NCI-H2196 treated with DMSO at 0.1 percent for 48 hours (cell line): Measurements from ENCODE around the gene TAF13.

Source experiments
- DNase-seq: peaks from one replicate; lab custom pipeline; 2025; ENCODE audit not compliant: unreplicated experiment; lab: John Stamatoyannopoulos, UW

The TAF13 gene, protein sequence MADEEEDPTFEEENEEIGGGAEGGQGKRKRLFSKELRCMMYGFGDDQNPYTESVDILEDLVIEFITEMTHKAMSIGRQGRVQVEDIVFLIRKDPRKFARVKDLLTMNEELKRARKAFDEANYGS

DNA sequence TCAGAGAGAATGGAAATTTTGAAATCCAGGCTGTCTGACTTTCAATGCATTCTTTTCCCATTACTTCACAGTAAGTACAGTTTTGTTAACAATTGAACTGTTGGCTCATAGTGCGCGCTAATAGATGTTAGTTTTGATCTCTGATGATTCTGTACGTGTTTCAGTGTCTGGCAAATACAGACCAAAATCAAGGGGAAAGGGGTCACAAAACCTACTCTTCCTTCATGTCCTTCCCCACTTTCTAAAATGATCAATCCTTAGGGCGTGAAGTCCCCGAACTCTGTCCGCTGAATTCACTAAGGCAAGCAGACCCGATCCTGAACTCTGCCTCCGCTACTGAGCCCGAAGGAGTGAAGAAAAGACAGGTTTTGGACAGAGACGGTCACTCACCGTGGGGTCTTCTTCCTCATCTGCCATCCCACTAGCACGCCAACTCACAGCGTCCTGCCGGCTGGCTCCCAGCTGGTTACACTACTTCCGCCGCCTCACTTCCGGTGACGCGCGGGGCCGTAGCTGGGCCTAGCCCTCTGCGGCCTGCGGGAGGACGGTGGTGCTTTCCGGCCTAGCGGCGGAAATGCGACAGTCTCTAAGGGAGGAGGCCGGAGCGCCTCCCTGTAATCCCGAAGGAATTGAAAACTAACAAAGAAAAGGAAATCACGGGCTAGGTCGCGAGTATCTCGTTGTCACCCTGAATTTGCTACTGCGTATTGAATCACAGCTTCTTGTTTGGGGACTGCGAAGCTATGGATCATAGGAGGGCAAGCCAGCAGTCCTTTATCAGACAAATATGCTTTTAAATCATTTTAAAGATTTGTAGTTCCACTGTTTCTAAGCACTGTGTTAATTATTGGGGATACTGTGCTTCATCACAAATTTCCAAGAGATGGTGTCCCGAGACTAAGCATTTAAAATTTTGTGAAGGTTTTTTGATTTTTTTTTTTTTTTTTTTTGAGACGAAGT lies at the start of gene TAF13:
TAF13 (minus strand) TSS at position 473 of the 960 bp plus-strand sequence; CDS start at position 417, 56 bp downstream.
- peak; percentile 90 for DNase-seq

DNA sequence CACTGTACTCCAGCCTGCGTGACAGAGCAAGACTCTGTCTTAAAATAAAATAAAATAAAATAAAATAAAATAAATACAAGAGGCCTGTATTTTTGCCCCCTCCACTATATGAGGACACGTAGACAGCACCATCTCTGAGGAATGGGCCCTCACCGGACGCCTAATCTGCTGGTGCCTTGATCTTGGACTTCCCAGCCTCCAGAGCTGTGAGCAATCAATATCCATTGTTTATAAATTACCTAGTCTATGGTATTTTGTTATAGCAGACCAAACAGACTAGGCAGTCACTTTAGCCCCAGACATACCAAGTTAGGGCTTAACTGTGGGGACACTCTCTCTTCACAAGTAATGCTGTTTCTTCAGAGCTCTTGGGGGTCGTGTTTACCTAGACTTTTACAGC lies 44.6 kb upstream of the TAF13 start:
- DNase-seq = no peak

DNA sequence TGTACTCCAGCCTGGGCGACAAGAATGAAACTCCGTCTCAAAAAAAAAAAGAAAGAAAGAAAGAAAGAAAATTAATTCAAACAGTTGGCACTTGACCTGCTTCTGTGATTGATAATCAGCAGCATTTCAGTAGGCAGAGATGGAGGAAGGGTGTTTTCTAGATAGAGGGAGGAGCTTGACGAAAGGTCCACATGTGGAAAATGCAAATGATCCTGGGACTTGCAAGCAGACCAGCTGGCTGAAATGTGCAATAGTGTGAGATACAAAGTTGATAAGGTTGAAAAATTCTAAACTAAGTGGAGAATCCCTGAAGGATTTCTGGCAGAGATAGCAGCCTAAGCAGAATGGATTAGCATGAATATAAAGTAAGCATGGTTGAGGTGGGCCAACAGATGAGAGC lies 42.3 kb upstream of the TAF13 start:
- DNase-seq = no peak

DNA sequence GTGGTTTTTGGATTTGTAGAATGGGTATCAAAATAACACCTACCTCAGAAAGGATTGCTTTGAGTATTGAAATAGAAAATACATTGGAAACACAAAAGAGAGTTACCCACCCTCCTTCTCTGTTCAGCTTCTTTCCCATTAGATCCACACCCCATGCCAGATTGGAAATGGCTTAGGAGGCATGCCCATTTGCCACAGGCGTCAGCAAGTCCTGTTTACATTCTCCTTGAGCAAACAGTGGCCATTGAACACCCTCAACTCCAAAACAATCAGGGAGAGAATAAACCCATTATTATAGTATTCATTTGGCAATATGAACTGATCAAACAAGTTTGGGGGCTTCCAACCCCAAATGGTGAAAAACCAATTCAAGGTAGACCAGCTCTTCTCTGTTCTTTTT lies 40.5 kb upstream of the TAF13 start:
- peak; percentile 48 for DNase-seq

DNA sequence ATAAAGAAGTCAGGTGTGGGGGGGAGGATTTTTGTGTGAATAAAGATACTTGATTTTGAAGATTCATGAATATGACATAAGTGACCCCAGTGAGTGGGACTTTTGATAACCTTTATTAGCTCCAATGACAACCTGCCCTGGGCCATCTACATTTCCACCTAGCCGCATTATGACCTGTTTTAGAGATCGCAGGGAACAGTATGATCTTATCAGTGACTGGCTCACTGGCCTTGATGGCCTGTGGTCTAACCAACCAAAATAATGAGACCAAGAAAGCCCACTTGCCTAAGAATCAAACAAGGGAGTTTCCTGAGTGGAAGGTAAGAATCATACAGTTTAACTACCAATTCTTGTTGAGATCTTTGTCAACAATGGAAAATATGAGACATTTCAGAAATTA lies 39.9 kb upstream of the TAF13 start:
- no peak for DNase-seq

DNA sequence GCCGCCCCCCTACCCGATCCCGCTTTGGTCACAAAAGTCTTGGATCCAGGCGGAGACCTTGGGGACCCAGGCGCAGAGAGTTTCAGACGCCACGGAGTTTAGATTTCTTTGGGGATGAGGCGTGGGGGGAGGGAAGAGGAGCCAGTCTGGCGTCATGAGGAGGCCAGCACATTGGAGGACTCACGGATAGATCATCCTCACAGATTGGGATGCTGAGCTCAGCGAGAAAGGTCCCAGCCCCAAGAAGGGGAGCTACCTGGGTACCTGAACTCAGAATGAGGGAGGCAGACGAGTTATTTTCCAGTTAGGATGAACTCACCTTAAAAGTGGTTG lies 38.5 kb upstream of the TAF13 start:
- no peak for DNase-seq

DNA sequence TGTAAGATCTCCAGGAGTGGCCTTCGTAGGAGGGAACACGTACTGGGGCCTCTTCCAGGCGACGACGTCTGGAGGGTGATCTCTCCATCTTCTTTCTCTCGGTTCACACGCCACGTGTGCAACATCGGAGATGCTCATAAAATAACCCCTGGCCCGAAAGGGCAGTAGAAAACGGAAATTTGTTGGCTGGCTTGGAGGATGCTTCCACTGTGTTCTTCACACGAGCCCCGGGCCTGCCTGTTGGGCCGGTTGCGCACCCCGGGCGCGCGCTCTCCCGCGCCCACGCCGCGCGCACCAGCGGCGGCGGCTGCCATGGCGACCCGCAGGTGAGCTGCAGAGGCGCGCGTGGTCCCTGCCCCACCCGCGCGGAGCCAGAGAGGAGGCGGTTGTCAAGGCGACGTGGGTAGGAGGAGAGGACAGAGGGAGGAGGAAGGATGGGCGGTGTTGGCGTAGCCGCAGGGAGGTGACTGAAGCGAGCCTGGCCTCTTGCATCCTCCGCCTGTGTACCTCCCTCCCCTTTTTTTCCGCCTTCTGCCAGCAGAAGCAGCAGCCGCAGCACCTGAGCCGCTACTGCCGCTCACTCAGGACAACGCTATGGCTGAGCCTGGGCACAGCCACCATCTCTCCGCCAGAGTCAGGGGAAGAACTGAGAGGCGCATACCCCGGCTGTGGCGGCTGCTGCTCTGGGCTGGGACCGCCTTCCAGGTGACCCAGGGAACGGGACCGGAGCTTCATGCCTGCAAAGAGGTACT lies 38.0 kb upstream of the TAF13 start, which contains the start of gene ELAPOR1:
ELAPOR1 (plus strand) TSS at position 526 of the 752 bp plus-strand sequence; CDS start at position 595, 69 bp downstream.
- DNase-seq = peak; percentile 87

DNA sequence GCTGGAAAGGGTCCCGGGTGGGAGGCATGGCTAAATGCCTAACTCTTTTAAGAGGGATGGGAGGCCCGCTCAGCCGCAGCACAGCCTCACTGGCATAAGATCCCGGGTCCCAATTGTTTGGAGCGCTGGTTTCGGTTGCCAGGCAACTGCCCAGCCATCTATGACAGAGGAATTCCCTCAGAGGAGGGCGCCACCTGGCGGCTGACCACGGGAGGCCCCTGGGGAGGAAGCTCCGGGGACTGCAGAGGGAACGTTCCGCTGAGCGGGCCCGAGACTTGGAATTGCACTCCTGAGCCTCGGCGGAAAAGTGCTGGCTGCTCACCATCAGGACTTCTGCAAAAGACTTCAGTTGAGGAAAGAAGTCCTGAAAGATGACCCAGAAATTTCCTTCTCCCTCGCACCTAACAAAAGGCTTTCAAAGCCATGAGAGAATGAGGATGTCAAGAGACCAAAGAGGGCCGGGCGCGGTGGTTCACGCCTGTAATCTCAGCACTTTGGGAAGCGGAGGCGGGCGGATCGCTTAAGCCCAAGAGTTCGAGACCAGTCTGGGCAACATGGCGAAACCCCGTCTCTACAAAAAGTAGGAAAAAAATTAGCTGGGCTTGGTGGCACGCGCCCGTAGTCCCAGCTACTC lies 37.0 kb upstream of the TAF13 start:
- peak; percentile 85 for DNase-seq

DNA sequence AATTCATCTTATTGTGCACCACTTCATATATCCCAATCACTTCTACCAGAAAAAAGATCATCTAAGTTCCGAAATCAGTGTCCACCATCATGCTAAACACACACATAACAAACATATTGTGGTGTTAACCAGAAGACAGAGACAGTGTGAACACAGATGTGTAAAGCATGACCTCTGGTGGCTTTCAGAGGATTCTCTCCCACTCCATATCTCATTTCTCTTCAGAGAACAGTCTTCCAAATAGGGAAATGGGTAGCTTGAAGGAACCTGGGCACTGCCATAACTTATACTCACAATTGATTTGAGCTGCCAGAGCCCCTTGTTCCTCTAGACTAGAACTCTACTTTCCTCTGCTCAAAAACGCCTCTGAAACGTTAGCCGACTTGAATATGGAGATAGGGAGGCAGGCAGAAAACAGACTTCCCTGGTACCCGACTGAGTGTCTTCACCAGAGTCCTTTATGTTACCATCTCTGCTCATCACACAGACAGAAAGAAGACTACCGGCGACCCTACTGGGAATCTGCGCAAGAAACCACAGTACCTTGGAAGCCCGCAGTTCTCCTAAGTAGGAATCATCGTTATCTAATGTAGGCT lies 36.4 kb upstream of the TAF13 start:
- DNase-seq = no peak

DNA sequence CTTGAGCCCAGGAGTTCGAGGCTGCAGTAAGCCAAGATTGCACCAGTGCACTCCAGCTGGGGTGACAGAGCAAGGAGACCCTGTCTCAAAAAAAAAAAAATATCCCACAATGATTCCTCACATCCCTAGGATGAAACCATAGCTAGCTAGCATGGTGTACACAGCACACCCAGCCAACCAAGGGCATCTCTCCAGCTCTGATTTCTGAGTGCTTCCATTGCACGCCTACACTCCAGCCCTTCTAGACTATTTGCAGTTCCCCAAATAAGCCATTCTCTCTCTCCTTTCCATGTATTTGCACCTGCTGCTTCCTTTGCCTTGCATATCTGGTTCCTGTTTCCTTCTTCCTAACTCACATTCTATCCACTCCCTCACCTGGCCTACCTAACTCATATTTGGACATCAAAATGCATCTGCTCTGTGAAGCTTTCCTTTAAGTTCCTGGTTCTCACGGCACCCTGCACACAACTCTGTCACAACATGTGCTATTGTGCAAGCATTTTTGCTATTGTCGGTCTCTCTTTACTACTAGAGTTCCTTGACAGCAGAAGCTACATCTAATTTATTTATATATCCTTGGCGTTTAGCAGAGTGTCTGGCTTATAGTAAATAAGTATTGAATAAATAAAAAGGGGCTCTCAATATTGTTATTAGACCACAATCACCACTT lies 35.7 kb upstream of the TAF13 start:
- no peak for DNase-seq

DNA sequence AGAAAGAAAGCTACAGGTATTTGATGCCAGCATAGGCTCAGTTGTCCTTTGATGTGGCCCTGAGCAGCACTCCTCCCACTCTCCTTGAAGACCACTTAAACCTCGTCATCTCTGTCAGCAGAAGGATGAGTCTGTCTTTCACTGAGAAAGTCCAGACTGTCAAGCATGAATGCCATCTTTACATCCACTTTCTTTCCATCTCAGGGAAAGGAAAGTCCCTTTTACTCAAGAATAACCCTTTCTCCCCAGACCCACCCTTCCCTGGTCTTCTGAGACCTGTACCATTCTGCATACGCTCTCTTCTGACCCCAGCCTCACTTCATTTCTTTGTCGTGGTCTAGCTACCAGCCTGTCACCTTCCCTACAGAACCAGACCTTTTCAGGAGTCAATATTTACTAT lies 34.1 kb upstream of the TAF13 start:
- DNase-seq = no peak

DNA sequence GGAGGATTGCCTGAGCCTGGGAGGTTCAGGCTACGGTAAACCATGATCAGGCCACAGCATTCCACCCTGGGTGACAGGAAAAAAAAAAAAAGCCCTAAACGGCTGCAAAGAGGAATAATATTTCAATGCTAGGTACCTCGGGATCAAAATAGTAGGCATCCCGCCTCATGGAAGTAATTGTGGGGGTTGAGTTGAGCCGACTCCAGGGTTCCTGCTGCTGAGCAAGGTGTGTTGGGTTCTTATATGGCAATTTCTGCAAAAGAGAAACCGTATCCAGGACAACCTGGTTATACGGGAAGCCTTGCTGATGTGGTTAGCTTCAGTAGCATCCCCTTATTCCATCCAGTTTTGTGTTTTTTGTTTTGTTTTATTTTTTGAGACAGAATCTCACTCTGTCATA lies 32.0 kb upstream of the TAF13 start:
- no peak for DNase-seq

DNA sequence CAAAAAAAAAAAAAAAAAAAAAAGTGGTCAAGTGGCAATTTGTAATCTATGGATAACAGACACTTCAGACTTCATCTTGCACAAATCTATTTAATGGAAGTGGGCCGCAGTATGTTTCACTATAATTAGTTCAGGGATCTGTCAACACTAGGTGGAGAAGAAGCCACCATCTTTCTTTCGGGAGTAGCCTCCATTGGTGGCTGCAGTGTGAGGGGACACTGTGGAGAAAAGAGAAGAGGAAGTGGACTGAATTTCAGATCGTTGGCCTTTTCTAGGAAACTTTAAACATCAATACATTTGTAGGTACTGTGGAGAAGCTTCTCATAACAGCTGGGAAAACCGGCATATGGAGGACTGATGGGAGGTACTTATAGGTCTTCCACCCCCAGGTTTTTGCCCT lies 30.1 kb upstream of the TAF13 start:
- no peak for DNase-seq

DNA sequence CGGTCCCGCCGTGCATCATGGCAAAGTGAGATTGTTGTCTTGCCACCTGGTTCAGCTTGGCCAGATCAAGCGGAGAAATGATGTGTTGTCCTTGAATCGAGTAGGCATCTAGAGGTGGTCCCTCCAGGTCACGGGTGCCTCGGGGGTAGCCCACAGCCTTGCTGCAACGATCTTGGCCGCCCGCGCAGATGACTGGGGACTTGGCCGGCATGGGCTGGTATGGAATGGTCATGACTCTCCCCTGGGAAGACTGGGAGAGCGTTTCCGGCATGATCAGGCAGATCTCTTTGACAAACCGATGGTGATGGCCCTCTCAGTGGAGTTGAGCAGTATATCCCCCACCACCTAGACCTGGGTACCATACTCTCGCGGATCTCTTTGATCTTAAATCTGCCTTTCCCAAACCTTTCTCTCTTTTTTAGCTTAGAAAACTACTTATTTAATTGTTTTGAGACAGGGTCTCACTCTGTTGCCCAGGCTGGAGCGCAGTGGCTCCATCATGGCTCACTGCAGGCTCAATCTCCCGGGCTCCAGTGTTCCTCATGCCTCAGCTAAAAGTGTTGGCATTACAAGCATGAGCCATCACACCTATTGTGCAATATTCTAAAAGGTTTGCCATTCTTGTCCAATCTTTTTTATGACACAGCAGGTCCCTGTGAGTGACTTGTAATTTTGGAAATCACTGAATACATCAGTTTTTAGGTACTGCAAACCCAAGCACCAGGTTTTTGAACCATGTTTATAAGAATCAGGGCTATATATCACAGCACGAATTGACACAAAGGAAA lies 28.8 kb upstream of the TAF13 start:
- DNase-seq = no peak

DNA sequence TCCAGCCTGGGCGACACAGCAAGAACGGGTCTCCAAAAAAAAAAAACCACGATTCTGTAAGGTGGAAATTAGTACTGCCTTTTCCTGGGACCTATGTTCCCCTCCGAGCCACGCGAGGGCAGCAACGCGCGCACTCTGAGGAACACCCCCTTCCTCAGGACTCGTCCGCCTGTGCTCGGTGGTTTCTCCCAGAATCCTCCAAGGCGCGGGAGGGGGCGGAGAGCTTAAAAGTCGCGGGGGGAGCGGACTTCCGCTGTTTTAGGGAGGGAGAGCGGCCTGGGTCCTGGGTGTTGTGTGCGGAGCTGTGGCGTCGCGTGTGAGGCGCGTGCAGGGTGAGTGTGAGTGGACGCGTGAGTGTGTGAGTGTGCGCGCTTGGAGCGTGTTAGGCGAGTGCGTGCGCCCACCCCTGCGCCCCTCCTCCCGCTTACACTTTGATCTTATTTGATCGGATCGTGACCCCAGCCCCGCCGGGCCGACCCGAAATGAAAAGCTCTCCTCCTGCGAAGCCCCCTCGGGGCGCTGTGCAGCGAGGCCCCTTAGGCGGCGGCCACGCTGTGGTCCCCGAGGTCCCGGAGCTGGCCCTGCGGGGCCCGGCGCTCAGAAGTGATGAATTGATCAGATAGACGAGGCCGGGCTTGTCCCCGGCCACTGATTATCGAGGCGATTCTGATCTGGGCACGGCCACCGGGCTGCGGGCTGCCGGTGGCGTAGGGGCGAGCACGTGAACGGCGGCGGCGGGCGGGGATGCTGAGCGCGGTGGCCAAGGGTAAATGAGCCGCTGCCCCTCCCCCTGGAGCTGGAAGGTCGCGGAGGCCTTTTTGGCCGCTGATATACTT lies 24.4 kb upstream of the TAF13 start:
- DNase-seq = peak; percentile 90

DNA sequence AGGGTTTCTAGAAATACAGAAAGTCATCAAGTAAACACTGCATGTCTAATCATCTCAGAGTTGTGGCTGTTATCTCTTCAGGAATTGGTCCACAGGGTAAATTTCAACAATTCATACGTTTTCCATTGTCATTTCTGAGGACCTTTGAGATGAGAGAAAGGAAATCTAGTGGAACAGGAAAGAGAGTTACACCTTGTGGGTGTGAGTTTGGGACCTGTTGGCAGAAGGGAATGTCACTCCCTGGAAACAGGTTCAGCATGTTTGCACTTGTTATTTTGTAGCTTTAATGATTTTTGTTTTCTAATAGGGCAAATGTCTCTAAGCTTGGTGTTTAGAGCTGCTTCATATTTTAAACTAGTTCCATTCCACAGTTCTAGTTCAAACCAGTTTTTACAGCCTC lies 20.3 kb upstream of the TAF13 start:
- DNase-seq = no peak

DNA sequence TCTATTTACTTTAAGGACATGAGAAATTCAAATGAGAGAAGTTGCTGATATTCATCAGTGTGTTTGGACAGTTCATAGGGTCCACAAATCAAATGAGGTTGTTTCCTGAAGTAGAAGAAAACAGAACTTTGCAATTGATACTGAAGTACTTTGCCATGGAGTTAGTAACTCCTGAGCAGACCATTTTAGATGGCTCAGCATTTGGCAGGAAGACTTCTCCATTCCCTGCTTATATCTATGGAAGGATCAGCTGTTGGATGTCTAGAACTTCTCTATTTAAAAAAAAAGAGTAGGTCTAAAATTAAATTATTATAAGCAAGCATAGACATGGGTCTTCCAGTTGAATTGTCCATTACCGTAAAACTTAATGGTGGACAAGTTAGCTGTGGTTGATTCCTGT lies 19.8 kb upstream of the TAF13 start:
- no peak for DNase-seq

DNA sequence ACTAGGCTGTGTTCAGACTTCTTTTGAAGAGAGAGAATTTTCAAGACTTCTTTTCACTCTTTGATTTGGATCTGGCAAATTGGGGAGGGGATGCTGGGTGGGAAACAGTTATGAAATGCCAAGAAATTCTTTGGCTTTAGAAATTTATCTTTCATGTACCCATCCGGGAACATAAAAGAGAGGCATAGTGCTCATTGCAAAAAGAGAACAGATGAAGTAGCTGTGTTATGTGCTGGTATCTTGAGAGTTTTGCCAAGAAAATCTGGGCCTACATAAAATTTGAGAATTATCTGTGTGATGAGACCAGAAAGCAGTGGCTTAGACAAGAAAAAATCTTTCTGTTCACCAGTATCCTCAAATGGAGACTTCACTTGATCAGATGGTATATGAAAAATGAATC lies 19.1 kb upstream of the TAF13 start:
- no peak for DNase-seq

DNA sequence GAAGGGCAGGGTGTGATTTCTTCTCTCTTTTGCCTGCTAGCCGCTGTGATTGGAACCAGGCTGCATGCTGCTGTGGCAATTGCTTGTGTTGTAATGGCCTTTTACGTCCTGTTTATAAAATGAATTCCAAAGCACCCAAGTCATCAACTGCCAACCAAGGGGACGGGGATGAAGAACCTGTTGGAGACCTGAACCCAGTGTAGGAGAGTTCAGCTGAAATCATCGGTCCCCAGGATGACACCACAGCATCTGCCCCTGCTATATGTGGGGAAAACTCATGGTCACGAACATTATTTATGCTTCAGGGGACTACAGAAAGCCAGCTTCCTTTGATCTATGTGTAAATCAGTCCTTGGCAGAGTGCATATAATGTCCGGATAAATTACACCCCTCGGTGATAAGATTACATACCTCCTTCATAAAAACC lies 18.6 kb upstream of the TAF13 start:
- no peak for DNase-seq
